ENCODE data around the gene CNOT6.

DNA sequence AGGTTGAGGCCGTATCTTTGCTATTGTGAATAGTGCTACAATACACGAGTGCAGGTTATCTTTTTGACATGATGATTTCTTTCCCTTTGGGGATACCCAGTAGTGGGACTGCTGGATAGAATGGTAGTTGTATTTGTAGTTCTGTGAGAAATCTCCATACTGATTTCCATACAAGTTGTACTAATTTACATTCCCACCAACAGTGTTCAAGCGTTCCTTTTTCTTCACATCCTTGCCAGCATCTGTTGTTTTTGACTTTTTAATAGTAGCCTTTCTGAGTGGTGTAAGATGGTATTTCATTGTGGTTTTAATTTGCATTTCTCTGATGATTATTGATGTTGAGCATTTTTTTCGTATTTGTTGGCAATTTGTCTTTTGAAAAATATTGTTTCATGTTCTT, 41.4 kb downstream of the CNOT6 start:
- TF ChIP-seq, protein P1, sequence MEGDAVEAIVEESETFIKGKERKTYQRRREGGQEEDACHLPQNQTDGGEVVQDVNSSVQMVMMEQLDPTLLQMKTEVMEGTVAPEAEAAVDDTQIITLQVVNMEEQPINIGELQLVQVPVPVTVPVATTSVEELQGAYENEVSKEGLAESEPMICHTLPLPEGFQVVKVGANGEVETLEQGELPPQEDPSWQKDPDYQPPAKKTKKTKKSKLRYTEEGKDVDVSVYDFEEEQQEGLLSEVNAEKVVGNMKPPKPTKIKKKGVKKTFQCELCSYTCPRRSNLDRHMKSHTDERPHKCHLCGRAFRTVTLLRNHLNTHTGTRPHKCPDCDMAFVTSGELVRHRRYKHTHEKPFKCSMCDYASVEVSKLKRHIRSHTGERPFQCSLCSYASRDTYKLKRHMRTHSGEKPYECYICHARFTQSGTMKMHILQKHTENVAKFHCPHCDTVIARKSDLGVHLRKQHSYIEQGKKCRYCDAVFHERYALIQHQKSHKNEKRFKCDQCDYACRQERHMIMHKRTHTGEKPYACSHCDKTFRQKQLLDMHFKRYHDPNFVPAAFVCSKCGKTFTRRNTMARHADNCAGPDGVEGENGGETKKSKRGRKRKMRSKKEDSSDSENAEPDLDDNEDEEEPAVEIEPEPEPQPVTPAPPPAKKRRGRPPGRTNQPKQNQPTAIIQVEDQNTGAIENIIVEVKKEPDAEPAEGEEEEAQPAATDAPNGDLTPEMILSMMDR (IDR thresholded peaks at IDR 0.05): no peak
- no peak for TF ChIP-seq POLR2A (IDR thresholded peaks at IDR 0.05)

All from Peyer's patch (tissue), 4 donors.